ENCODE results near the gene SEPTIN10. TPM values are rescaled to one million over a fixed set of nuclear protein-coding genes. Genes with fewer than 3 reads are reported as not detected.
A peak's percentile ranks its signal among the peaks of the same experiment; 100 is the strongest.

Gene SEPTIN10
- total and polyA plus RNA-seq, 7 donors: 20.6 to 39.8 (median 32.3) TPM

DNA sequence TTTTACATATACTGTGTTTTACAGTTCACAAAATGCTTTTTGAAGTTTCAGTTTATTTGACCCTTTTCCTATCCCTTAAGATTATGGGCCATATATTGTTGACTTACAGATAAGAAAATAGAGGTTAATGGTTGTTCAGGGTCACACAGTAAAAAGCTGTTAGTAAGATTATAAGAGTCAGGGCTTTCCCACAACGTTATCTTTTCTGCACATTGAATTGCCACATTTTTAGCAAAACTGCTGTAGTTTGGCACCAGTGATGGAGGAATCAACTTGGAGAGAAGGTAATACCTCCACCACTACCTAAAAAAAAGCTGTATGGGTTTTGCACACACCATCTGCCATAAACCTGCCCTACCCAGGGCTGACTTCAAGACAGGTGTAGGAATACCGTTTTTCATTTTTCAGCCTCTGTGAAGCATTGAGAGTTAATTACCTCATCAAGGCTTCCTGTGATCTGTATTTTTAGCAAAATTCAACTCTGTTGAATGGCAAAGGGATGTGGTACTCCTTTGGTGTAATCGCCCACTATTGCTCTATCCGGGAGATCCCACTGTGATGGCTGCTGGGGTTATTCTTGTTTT is 5.4 kb upstream of the SEPTIN10 start:
- intact Hi-C loops (cut with DNase I): loop anchor here in 1 of 2 donors (5.0 kb wide), 1 partner anchor 57 kb away; no protein-coding TSS in a partner anchor
- no peaks in the 10 kb centered on the region for H3K36me3 ChIP-seq (ENCODE audit: insufficient read depth in 1 of 2, low read depth in 1 of 2)
- WGBS, 3 donors: 73 to 78% (median 75%) methylated on average over 4 of the region's 4 CpGs
- TF ChIP-seq, protein P1, sequence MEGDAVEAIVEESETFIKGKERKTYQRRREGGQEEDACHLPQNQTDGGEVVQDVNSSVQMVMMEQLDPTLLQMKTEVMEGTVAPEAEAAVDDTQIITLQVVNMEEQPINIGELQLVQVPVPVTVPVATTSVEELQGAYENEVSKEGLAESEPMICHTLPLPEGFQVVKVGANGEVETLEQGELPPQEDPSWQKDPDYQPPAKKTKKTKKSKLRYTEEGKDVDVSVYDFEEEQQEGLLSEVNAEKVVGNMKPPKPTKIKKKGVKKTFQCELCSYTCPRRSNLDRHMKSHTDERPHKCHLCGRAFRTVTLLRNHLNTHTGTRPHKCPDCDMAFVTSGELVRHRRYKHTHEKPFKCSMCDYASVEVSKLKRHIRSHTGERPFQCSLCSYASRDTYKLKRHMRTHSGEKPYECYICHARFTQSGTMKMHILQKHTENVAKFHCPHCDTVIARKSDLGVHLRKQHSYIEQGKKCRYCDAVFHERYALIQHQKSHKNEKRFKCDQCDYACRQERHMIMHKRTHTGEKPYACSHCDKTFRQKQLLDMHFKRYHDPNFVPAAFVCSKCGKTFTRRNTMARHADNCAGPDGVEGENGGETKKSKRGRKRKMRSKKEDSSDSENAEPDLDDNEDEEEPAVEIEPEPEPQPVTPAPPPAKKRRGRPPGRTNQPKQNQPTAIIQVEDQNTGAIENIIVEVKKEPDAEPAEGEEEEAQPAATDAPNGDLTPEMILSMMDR (IDR thresholded peaks at IDR 0.05): no peak
- ATAC-seq (no peak), DNase-seq (no peak)
- H3K9me3 ChIP-seq: no peaks in the 10 kb centered on the region
- H3K4me3 ChIP-seq: no peak overlapping the region
- H3K27ac ChIP-seq: no peak overlapping the region
- no peaks in the 10 kb centered on the region for H3K27me3 ChIP-seq (ENCODE audit: insufficient read depth in 3 of 3, low read length in 2 of 3)
- H3K4me1 ChIP-seq: peaks cover 17% of the 10 kb centered on the region

DNA sequence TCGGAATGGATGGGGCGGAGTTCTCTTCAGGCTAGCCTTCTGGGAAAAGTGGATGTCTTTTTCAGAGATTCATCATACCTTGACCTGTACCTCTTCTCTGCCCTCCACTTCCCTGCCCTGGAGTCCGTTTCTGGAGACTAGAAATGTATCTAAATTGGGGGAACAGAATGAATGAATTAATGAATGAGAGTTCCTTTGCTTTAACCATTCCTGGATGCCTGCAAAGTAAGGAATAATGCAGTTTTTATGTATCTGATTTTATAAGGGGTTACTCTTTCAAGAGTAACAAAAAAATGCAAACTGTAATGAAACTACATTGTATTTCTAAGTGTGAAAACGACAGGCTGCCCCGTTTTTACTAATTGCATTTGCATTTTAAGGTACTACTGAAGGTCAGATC is 2.4 kb upstream of the SEPTIN10 start:
- no peaks in the 10 kb centered on the region for H3K36me3 ChIP-seq (ENCODE audit: insufficient read depth in 1 of 2, low read depth in 1 of 2)
- TF ChIP-seq, protein P1 (IDR thresholded peaks at IDR 0.05): no peak
- no peak overlapping the region for H3K27ac ChIP-seq
- H3K4me3 ChIP-seq: no peak overlapping the region
- ATAC-seq: no peak
- intact Hi-C loops (cut with DNase I): loop anchor here in 1 of 2 donors (5.0 kb wide), 1 partner anchor 54 kb away; no protein-coding TSS in a partner anchor
- no peak for DNase-seq
- H3K9me3 ChIP-seq: no peaks in the 10 kb centered on the region
- peaks cover 21% of the 10 kb centered on the region for H3K4me1 ChIP-seq
- no peaks in the 10 kb centered on the region for H3K27me3 ChIP-seq (ENCODE audit: insufficient read depth in 3 of 3, low read length in 2 of 3)
- WGBS, 3 donors: 90 to 93% (median 92%) methylated on average over 5 of the region's 5 CpGs

DNA sequence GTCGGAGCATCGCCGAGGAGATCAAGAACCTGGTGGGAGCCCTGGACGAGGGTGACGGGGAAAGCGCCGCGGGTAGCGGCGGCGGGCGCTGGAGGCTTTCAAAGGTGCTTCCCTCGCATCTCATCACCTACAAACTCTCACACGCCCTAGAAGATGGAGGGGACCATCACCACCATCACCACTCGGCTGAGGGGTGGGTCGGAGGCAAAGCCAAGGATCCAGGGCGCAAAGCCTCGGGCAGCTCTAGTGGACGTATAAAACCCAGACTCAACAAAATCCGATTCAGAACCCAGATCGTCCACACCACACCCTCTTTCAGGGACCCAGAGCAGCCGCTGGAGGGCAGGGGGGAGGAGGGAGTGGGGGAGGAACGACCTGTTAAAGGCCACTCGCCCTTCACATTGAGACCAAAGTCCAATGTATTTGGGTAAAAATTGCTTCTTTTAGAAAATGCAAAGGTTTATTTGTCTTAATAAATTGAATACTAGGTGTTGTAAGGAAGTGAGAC is 1.9 kb upstream of the SEPTIN10 start:
- peak overlapping the region; percentile 77 for H3K4me3 ChIP-seq
- peaks cover 21% of the 10 kb centered on the region for H3K4me1 ChIP-seq
- ATAC-seq: no peak
- no peaks in the 10 kb centered on the region for H3K27me3 ChIP-seq (ENCODE audit: insufficient read depth in 3 of 3, low read length in 2 of 3)
- WGBS, 3 donors: 84 to 89% (median 85%) methylated on average over 24 of the region's 24 CpGs
- intact Hi-C loops (cut with DNase I): loop anchor here in 1 of 2 donors (5.0 kb wide), 1 partner anchor 53 kb away; no protein-coding TSS in a partner anchor
- H3K27ac ChIP-seq: no peak overlapping the region
- no peak for DNase-seq
- H3K36me3 ChIP-seq (ENCODE audit: insufficient read depth in 1 of 2, low read depth in 1 of 2): no peaks in the 10 kb centered on the region
- H3K9me3 ChIP-seq: no peaks in the 10 kb centered on the region
- TF ChIP-seq, protein P1 (IDR thresholded peaks at IDR 0.05): no peak

DNA sequence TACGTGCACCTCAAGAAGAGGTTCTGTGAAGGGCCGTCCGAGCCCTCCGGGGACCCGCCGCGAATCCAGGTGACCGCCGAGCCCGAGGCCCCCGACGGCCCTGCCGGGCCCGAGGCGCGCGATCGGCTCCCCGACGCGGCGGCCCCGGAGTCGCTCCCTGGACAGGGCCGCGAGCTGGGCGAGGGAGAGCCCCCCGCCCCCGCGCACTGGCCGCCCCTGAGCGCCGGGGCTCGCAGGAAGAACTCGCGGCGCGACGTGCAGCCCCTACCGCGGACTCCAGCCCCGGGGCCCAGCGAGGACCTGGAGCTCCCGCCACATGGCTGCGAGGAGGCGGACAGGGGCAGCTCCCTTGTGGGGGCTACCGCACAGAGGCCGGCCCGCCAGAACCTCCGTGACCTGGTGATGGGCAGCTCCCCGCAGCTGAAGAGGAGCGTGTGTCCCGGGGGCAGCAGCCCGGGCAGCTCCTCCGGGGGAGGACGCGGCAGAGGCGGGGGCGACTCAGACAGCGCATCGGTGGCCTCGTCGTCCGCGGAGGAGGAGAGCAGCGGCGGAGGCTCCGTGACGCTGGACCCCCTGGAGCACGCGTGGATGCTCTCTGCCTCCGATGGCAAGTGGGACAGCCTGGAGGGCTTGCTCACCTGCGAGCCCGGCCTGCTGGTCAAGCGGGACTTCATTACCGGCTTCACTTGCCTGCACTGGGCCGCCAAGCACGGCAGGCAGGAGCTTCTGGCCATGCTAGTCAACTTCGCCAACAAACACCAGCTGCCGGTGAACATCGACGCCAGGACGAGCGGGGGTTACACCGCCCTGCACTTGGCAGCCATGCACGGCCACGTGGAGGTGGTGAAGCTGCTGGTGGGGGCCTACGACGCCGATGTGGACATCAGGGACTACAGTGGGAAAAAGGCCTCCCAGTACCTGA is 1.2 kb upstream of the SEPTIN10 start:
- intact Hi-C loops (cut with DNase I): loop anchor here in 1 of 2 donors (5.0 kb wide), 2 partner anchors 53 to 122 kb away; no protein-coding TSS in a partner anchor

More for the DNA sequence above, 1.2 kb upstream of the SEPTIN10 start:
- WGBS, 3 donors: 13 to 14% (median 13%) methylated on average over 73 to 90 of the region's 90 CpGs
- Histone ChIP-seq H3K4me1 (peaks cover 21% of the 10 kb centered on the region), H3K36me3 (ENCODE audit: insufficient read depth in 1 of 2, low read depth in 1 of 2) (no peaks in the 10 kb centered on the region), H3K4me3 (peak overlapping the region; percentile 77), H3K27ac (peak overlapping the region; percentile 97), H3K27me3 (ENCODE audit: insufficient read depth in 3 of 3, low read length in 2 of 3) (no peaks in the 10 kb centered on the region), H3K9me3 (no peaks in the 10 kb centered on the region)
- TF ChIP-seq, protein P1 (IDR thresholded peaks at IDR 0.05): no peak
- ATAC-seq: no peak
- peak; percentile 32 to 54 for DNase-seq
